Ishikawa (cell line): ENCODE measurements around the gene RBFOX1.

ENCODE experiments used
- CEBPB ChIP-seq: IDR thresholded peaks from 2 replicates; pipeline ENCODE4 v1.6.1; 2012
- EGR1 ChIP-seq: IDR thresholded peaks from 2 replicates; pipeline ENCODE4 v1.6.1; 2012
- EP300 ChIP-seq: IDR thresholded peaks from 2 replicates; pipeline ENCODE4 v1.6.1; 2012; ENCODE audit warnings: borderline replicate concordance
- FOXM1 ChIP-seq: IDR thresholded peaks from 2 replicates; pipeline ENCODE4 v1.6.1; 2012; ENCODE audit warnings: low read depth, borderline replicate concordance
- USF1 ChIP-seq: IDR thresholded peaks from 2 replicates; pipeline ENCODE4 v1.6.1; 2012

DNA sequence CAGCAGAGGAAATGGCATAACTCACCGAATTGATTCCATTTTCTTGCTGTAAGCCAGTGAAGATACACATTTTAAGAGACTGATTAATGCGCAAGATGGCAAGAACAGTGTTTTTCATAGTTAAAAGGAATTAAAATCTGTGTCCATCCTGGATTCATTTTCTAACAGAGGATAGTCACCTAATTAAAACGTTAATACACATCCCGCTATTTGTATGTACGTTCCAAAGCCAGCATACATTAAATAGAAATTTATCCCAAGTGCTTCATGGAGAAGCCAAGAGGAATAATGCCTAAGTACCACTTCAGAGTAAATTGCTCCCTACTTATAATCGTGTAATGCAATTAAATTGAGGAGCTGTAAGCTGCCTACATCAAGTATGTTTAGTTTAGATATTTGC is 49.9 kb downstream of the RBFOX1 start:
- no peak for TF ChIP-seq EGR1
- TF ChIP-seq FOXM1 = no peak
- TF ChIP-seq USF1 = no peak
- TF ChIP-seq CEBPB = no peak
- TF ChIP-seq EP300 = no peak
